Heart left ventricle (tissue), 16 donors: ENCODE data around the gene GPR12. TPM values are rescaled to one million over a fixed set of nuclear protein-coding genes. Genes with fewer than 3 reads are reported as not detected.

Source experiments
- ATAC-seq, 4 donors: fragments of 200-7000 bp; cut with Tn5 transposase; one replicate each; pipeline ENCODE4 v1.9.1; 2020 to 2022; ENCODE audit warnings: moderate library complexity in 4 of 4, mild to moderate bottlenecking in 3 of 4, moderate number of reproducible peaks in 1 of 4
- DNase-seq, 5 donors: peaks; one replicate each; pipeline ENCODE4 v3.0.0-alpha.2; 2020
- H3K27ac ChIP-seq, 12 donors: fragments of 200-600 bp; sonication (generic) in 4 of 12; one replicate each; pipeline versions ENCODE4 v1.5.0 to v1.8.0; 2016 to 2022; ENCODE audit warnings: mild to moderate bottlenecking in 2 of 12
- H3K27me3 ChIP-seq, 9 donors: fragments of 200-600 bp; sonication (generic) in 2 of 9; one replicate each; pipeline versions ENCODE4 v1.5.1 to v1.8.0; 2016 to 2022; ENCODE audit warnings: mild to moderate bottlenecking in 3 of 9
- H3K36me3 ChIP-seq, 9 donors: fragments of 200-600 bp; sonication (generic) in 2 of 9; one replicate each; pipeline versions ENCODE4 v1.5.0 to v1.8.0; 2018 to 2022; ENCODE audit warnings: mild to moderate bottlenecking in 2 of 9
- H3K4me1 ChIP-seq, 12 donors: fragments of 200-600 bp; sonication (generic) in 4 of 12; one replicate each; pipeline versions ENCODE4 v1.5.0 to v1.8.0; 2016 to 2022; ENCODE audit warnings: mild to moderate bottlenecking in 3 of 12
- H3K4me3 ChIP-seq, 12 donors: fragments of 200-600 bp; sonication (generic) in 4 of 12; one replicate each; pipeline versions ENCODE4 v1.5.0 to v1.8.0; 2017 to 2022; ENCODE audit warnings: mild to moderate bottlenecking in 9 of 12, moderate library complexity in 4 of 12
- H3K9me3 ChIP-seq, 12 donors: fragments of 200-600 bp; sonication (generic) in 4 of 12; one replicate each; pipeline versions ENCODE4 v1.5.0 to v1.8.0; 2016 to 2022; ENCODE audit warnings: mild to moderate bottlenecking in 1 of 12
- CTCF ChIP-seq, 12 donors: fragments of 200-600 bp; sonication (generic) in 4 of 12; IDR thresholded peaks; one replicate each; pipeline versions ENCODE4 v1.5.0 to v1.8.0; 2018 to 2022; ENCODE audit warnings: antibody characterized with exemption in 12 of 12, mild to moderate bottlenecking in 5 of 12
- POLR2A ChIP-seq, 2 donors: fragments of 450-650 bp; IDR thresholded peaks; one replicate each; pipeline ENCODE4 v1.6.1; 2017; ENCODE audit warnings: antibody characterized with exemption in 2 of 2, mild to moderate bottlenecking in 2 of 2, moderate library complexity in 2 of 2
- WGBS, 4 donors: extraction: QIAGEN DNeasy Blood & Tissue Kit in 2 of 4; methylation state at CpG; one replicate each; pipeline versions ENCODE4 v1.1.5 to v1.1.7; 2013 to 2018; 5-methylcytosine and 5-hydroxymethylcytosine counted together
- intact Hi-C, 10 donors: fragments of 100-400 bp; cut with DNase I; formaldehyde crosslinking; loops; one replicate each; pipeline versions ENCODE4 v1.11.1 to v1.14.2; 2022
- polyA plus RNA-seq, 2 donors: library from polyadenylated mRNA; stranded (reverse); fragments of 200-250 nt; gene quantifications; one replicate each; pipeline ENCODE4 v1.2.3, GENCODE V29; 2013
- total RNA-seq, 9 donors: library from RNA; depleted of rRNA in 2 of 9; stranded (reverse); fragments of >200 nt in 2 of 9; fragmentation: NEBNext Ultra II Directional in 3 of 9; extraction: Animal tissue kit (Norgen Biotek cat#: 25700) in 3 of 9; gene quantifications; one replicate each; pipeline versions ENCODE4 v1.1.0 to v1.2.4, GENCODE V29; 2016 to 2023
- donor health status: ischemic (EF 13 %, LVEDD 7.1; RV severe dilation, severe dysfunction).
- donor health status: healthy with polysubstance abuse.
- donor health status: DM: no; HTN: yes; CAD: no.
- donor health status: DM: no; HTN: no; CAD: no.
- donor health status: ischemic (EF 25% LVEDD 6.9; RV normal size, moderate dysfunction).
- donor health status: ischemic (EF 25% LVEDD 5.7; RV mildly dilated, moderate dysfunction).
- donor health status: healthy.
- donor health status: DM: yes; HTN: yes; CAD: no.
- donor health status: ischemic (EF 35%, LVEDD 5.7; RV mildly dilated, moderate dysfunction).
- donor health status: nonischemic (EF 11% LVEDD 7.7; RV severe dilation, severe dysfunction).
- donor health status: DM: yes; HTN: yes; CAD: no.
- donor health status: PGD.
- donor health status: ischemic (EF 29% LVEDD 5.4; RV normal size, mild dysfunction).
- donor health status: nonischemic (EF 23%, LVEDD 6.1; RV moderate dilation, normal function).

GPR12 gene
- total and polyA plus RNA-seq, 11 donors: 0.01 to 0.20 (median 0.15) TPM; not detected in 4

GRCh38 chr13:26706381-26706780, 54.2 kb downstream of the GPR12 start:
- DNase-seq (no peak), ATAC-seq (no peak)
- H3K4me1 ChIP-seq: no peaks in the 10 kb centered on the region
- peaks cover 0 to 5% (median 0%) of the 10 kb centered on the region in 12 donors for H3K9me3 ChIP-seq
- H3K27ac ChIP-seq: no peak overlapping the region
- no peaks in the 10 kb centered on the region for H3K36me3 ChIP-seq
- intact Hi-C loops: loop anchor here in 7 of 10 donors (2.0 to 5.0 kb wide), 5 partner anchors 168 to 226 kb away; no protein-coding TSS in a partner anchor
- no peak overlapping the region for H3K4me3 ChIP-seq
- TF ChIP-seq POLR2A (IDR thresholded peaks at IDR 0.05) (no peak), CTCF (IDR thresholded peaks at IDR 0.05) (no peak)
- peaks cover 0 to 16% (median 0%) of the 10 kb centered on the region in 9 donors for H3K27me3 ChIP-seq
- 51 to 53% (median 52%) methylated on average over 7 of the region's 7 CpGs for WGBS, 4 donors

- intact Hi-C loops: loop anchor here in 2 of 10 donors (5.0 kb wide), 1 partner anchor 227 kb away; no protein-coding TSS in a partner anchor
- peaks cover 0 to 5% (median 0%) of the 10 kb centered on the region in 12 donors for H3K9me3 ChIP-seq
- H3K4me3 ChIP-seq: no peak overlapping the region
- ATAC-seq (no peak), DNase-seq (no peak)
- H3K36me3 ChIP-seq: no peaks in the 10 kb centered on the region
- no peak for TF ChIP-seq POLR2A (IDR thresholded peaks at IDR 0.05)
- TF ChIP-seq CTCF (IDR thresholded peaks at IDR 0.05): no peak
- WGBS, 4 donors: 78 to 89% (median 82%) methylated on average over 4 of the region's 4 CpGs
- H3K27me3 ChIP-seq: peaks cover 0 to 14% (median 0%) of the 10 kb centered on the region in 9 donors
- no peaks in the 10 kb centered on the region for H3K4me1 ChIP-seq
- H3K27ac ChIP-seq: no peak overlapping the region
Observed at GRCh38 chr13:26705536-26705935, 55.0 kb downstream of the GPR12 start.

Other genes with a start within 250 kb of the GPR12 start
- gene WASF3, start 203.1 kb downstream of the GPR12 start, total RNA-seq: 10 to 100 TPM in 5 of 9 donors, 1 to 10 TPM in 4; 7.0 to 14.9 (median 10.5) TPM
- gene WASF3, start 203.1 kb downstream of the GPR12 start, polyA plus RNA-seq: 1 to 10 TPM; 3.4 to 3.5 TPM